Upper lobe of left lung (tissue), 6 donors: Measurements from ENCODE around the gene C3orf20. TPM values are rescaled to one million over a fixed set of nuclear protein-coding genes. Genes with fewer than 3 reads are reported as not detected.

ENCODE experiments used
- ATAC-seq, 2 donors: fragments of 200-7000 bp; cut with Tn5 transposase; one replicate each; pipeline ENCODE4 v1.9.1; 2022; ENCODE audit warnings: mild to moderate bottlenecking in 2 of 2, moderate library complexity in 2 of 2; ENCODE audit not compliant: low FRiP score in 2 of 2
- DNase-seq, 2 donors: peaks; one replicate each; pipeline ENCODE4 v3.0.0-alpha.2; 2019 to 2020
- H3K27ac ChIP-seq, 4 donors: fragments of 200-600 bp; sonication (generic); one replicate each; pipeline ENCODE4 v1.5.1; 2016 to 2019
- H3K27me3 ChIP-seq, 4 donors: fragments of 200-600 bp; sonication (generic); one replicate each; pipeline ENCODE4 v1.5.1; 2017 to 2019
- H3K36me3 ChIP-seq, 4 donors: fragments of 200-600 bp; sonication (generic); one replicate each; pipeline ENCODE4 v1.5.1; 2016 to 2019
- H3K4me1 ChIP-seq, 4 donors: fragments of 200-600 bp; sonication (generic); one replicate each; pipeline ENCODE4 v1.5.1; 2018 to 2019
- H3K4me3 ChIP-seq, 4 donors: fragments of 200-600 bp; sonication (generic); one replicate each; pipeline ENCODE4 v1.5.1; 2017 to 2019; ENCODE audit warnings: mild to moderate bottlenecking in 2 of 4, moderate library complexity in 1 of 4
- H3K9me3 ChIP-seq, 4 donors: fragments of 200-600 bp; sonication (generic); one replicate each; pipeline ENCODE4 v1.5.1; 2018 to 2019
- EP300 ChIP-seq, 4 donors: sonication (generic); formaldehyde crosslinking; IDR thresholded peaks; one replicate each; pipeline ENCODE4 v1.5.1; 2017; ENCODE audit warnings: antibody characterized with exemption in 4 of 4, control low read depth in 2 of 4
- POLR2A ChIP-seq, 4 donors: fragments of 450-650 bp; IDR thresholded peaks; one replicate each; pipeline ENCODE4 v1.5.1; 2016 to 2017; ENCODE audit warnings: antibody characterized with exemption in 4 of 4, mild to moderate bottlenecking in 2 of 4
- POLR2AphosphoS5 ChIP-seq, 2 donors: sonication (generic); formaldehyde crosslinking; IDR thresholded peaks; one replicate each; pipeline ENCODE4 v1.5.1; 2017; ENCODE audit warnings: antibody characterized with exemption in 2 of 2
- WGBS, 2 donors: methylation state at CpG; one replicate each; pipeline ENCODE4 v1.1.5; 2017 to 2018; 5-methylcytosine and 5-hydroxymethylcytosine counted together
- total RNA-seq, 6 donors: library from RNA; depleted of rRNA in 4 of 6; stranded (reverse); fragments of >200 nt in 4 of 6; gene quantifications; one replicate each; pipeline versions ENCODE4 v1.1.0 to v1.2.1, GENCODE V29; 2016 to 2021
- TF ChIP-seq, protein P1 (sequence below), 6 experiments: fragments of 450-650 bp in 4 of 6; fragments of 200-600 bp in 2 of 6; sonication (generic) in 2 of 6; IDR thresholded peaks; one replicate each; pipeline ENCODE4 v1.5.1; 2016 to 2019; ENCODE audit warnings: antibody characterized with exemption in 6 of 6
- donor health status: DM: no; HTN: no; CAD: no; lungs with moderate emphysema.
- donor health status: DM: no; HTN: yes; CAD: no; lungs with severe emphysema.

Gene C3orf20
- total RNA-seq, 6 donors from 2014 or later, result 0.09 to 0.11 (median 0.10) TPM; not detected in 3

DNA sequence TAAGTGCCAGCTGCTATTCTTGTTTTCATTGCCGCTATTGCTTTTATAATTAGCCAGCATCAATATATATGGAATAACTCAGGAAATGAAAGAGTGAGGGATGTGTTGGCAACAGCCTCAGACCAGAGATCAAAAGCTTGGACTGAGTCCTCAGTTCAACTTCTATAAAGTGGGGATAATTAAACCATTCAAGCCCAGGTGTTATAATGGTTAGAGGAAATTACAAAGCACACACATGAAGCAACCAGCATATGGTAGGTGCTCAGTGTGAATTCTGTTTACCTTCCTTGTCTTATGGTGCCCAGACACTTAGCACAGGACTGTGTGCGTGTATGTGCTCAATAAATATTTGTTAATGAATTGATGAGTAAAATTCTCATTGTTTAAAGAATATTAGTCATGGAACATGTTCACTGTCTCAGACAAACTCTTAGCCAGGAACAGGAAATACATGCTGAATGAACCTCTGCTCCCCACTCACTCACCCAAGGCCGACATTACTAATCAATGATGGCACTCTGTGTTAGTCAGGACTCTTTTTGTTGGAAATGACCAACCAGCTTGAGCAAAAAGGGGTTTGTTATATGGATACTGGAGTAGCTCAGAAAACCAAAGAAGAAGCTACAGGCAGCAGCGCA, 40.1 kb upstream of the C3orf20 start:
- Histone ChIP-seq H3K4me3 (no peak overlapping the region), H3K9me3 (no peaks in the 10 kb centered on the region), H3K4me1 (no peaks in the 10 kb centered on the region), H3K27me3 (no peaks in the 10 kb centered on the region), H3K36me3 (no peaks in the 10 kb centered on the region), H3K27ac (no peak overlapping the region)
- no peak for TF ChIP-seq POLR2AphosphoS5 (IDR thresholded peaks at IDR 0.05)
- TF ChIP-seq EP300 (IDR thresholded peaks at IDR 0.05), result no peak
- TF ChIP-seq, protein P1, sequence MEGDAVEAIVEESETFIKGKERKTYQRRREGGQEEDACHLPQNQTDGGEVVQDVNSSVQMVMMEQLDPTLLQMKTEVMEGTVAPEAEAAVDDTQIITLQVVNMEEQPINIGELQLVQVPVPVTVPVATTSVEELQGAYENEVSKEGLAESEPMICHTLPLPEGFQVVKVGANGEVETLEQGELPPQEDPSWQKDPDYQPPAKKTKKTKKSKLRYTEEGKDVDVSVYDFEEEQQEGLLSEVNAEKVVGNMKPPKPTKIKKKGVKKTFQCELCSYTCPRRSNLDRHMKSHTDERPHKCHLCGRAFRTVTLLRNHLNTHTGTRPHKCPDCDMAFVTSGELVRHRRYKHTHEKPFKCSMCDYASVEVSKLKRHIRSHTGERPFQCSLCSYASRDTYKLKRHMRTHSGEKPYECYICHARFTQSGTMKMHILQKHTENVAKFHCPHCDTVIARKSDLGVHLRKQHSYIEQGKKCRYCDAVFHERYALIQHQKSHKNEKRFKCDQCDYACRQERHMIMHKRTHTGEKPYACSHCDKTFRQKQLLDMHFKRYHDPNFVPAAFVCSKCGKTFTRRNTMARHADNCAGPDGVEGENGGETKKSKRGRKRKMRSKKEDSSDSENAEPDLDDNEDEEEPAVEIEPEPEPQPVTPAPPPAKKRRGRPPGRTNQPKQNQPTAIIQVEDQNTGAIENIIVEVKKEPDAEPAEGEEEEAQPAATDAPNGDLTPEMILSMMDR (IDR thresholded peaks at IDR 0.05), result no peak
- TF ChIP-seq POLR2A (IDR thresholded peaks at IDR 0.05), result no peak
- no peak for DNase-seq
- ATAC-seq, result no peak
- WGBS, 2 donors, result 72 to 78% methylated on average over 4 of the region's 4 CpGs

DNA sequence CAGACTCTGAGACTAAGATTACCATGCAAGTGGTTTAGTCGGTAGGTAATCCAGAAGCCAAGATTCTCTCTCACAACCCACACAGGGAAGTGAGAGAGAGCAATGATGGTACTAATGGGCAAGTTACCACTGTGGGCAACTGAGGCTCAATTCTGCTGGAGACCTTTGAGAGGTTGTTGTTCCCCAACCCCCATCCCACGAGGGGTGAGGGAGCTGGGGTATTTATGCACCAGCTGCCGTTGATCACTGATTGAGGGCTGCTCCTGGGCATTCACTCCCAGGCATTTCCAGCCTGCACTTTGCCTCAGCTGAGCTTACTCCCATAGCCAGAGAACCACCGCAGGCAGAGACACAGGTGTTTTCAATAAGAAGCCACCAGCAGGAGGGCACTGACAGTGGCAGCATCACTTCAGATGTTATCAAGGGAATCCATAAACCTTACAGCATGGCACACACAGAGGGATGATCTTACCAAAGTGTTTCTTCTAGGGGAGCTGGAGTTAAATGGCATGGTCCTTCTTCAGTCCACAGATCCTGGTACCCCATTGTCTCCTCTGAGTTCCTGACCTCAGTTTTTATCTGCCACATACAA, 38.3 kb upstream of the C3orf20 start:
- no peak for DNase-seq
- WGBS, 2 donors, result 72% methylated on average over 4 of the region's 4 CpGs
- no peak overlapping the region for H3K4me3 ChIP-seq
- H3K36me3 ChIP-seq, result no peaks in the 10 kb centered on the region
- H3K4me1 ChIP-seq, result no peaks in the 10 kb centered on the region
- H3K27ac ChIP-seq, result no peak overlapping the region
- TF ChIP-seq, protein P1 (IDR thresholded peaks at IDR 0.05), result no peak
- TF ChIP-seq EP300 (IDR thresholded peaks at IDR 0.05) (no peak), POLR2AphosphoS5 (IDR thresholded peaks at IDR 0.05) (no peak), POLR2A (IDR thresholded peaks at IDR 0.05) (no peak)
- no peak for ATAC-seq
- H3K27me3 ChIP-seq, result no peaks in the 10 kb centered on the region
- H3K9me3 ChIP-seq, result no peaks in the 10 kb centered on the region

DNA sequence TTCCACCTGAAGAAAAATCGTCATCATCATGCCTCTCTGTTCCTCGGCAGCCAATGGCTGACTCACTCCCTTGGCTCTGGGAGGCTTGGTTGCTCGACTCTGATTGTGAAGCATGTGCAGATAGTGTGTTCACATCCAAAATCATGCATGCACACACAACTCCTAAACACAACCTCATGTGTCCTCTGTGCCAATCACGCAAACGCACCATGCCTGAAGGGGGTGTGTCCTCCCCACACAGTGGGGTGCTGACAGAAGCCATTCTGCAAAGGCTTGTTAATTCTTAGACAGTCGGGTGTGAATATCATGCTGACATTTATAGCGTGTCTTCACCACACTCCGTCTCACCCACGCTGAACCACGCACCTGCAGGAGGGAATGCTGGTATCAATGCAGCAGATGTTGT, 34.8 kb upstream of the C3orf20 start:
- 61% methylated on average over 10 of the region's 10 CpGs for WGBS, 2 donors
- Histone ChIP-seq H3K27ac (no peak overlapping the region), H3K27me3 (no peaks in the 10 kb centered on the region), H3K9me3 (no peaks in the 10 kb centered on the region), H3K4me3 (no peak overlapping the region), H3K36me3 (no peaks in the 10 kb centered on the region), H3K4me1 (no peaks in the 10 kb centered on the region)
- ATAC-seq, result no peak
- TF ChIP-seq EP300 (IDR thresholded peaks at IDR 0.05) (no peak), POLR2A (IDR thresholded peaks at IDR 0.05) (no peak), POLR2AphosphoS5 (IDR thresholded peaks at IDR 0.05) (no peak)
- TF ChIP-seq, protein P1 (IDR thresholded peaks at IDR 0.05), result no peak
- no peak for DNase-seq

DNA sequence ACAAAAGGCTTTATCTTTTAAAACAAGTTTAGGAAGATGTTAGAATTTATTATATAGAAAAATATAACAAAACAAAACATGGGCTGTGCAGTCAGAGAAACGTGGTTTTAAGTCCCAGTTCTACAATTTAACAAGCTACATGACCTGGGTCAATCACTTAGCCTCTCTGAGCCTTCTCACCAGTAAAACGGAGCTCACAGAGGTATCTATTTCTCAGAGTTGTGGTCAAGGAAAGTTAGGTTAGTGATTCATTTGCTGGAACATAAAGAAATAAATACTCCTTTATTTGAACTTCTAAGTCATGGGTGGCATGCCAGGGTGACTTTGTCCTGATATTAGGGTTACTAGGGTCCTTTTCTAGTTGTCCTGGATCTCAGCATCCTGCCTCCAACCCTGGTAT, 34.2 kb upstream of the C3orf20 start:
- Histone ChIP-seq H3K4me1 (no peaks in the 10 kb centered on the region), H3K27me3 (no peaks in the 10 kb centered on the region), H3K4me3 (no peak overlapping the region), H3K36me3 (no peaks in the 10 kb centered on the region), H3K27ac (no peak overlapping the region), H3K9me3 (no peaks in the 10 kb centered on the region)
- WGBS, 2 donors, result 27 to 50% methylated on average over 2 of the region's 2 CpGs
- TF ChIP-seq EP300 (IDR thresholded peaks at IDR 0.05), result no peak
- no peak for TF ChIP-seq POLR2AphosphoS5 (IDR thresholded peaks at IDR 0.05)
- TF ChIP-seq, protein P1 (IDR thresholded peaks at IDR 0.05), result no peak
- TF ChIP-seq POLR2A (IDR thresholded peaks at IDR 0.05), result no peak
- ATAC-seq, result no peak
- DNase-seq, result no peak

DNA sequence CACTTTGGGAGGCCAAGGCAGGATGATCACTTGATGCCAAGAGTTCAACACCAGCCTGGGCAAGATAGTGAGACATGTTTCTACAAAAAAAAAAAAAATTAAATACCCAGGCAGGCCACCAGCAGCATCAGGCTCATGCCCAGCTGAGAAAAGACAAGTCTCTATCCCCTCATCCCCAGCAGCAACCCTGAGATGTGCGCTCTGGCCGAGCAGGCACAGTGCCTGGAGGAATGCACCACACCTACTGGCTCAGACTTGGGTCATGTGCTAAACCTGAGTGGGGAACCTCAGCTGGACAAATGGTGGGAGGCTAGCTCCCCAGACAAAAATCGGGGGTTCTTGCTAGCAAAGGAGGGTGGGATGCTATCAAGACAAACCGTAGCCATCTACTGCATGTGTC, 33.6 kb upstream of the C3orf20 start:
- H3K9me3 ChIP-seq, result no peaks in the 10 kb centered on the region
- ATAC-seq (no peak), DNase-seq (no peak)
- 81 to 93% methylated on average over 3 to 4 of the region's 4 CpGs for WGBS, 2 donors
- TF ChIP-seq EP300 (IDR thresholded peaks at IDR 0.05), result no peak
- TF ChIP-seq, protein P1 (IDR thresholded peaks at IDR 0.05), result no peak
- TF ChIP-seq POLR2A (IDR thresholded peaks at IDR 0.05), result no peak
- TF ChIP-seq POLR2AphosphoS5 (IDR thresholded peaks at IDR 0.05), result no peak
- no peaks in the 10 kb centered on the region for H3K36me3 ChIP-seq
- H3K27me3 ChIP-seq, result no peaks in the 10 kb centered on the region
- H3K4me3 ChIP-seq, result no peak overlapping the region
- H3K27ac ChIP-seq, result no peak overlapping the region
- no peaks in the 10 kb centered on the region for H3K4me1 ChIP-seq
